Cardiac muscle cell (in vitro differentiated cells and primary cell): ENCODE measurements around the gene KCTD12. TPM values are rescaled to one million over a fixed set of nuclear protein-coding genes. Genes with fewer than 3 reads are reported as not detected.

Source experiments
- DNase-seq, 2 donors: peaks; one replicate each; pipeline versions ENCODE4 v3.0.0 to v3.0.0-alpha.2; 2010 to 2017; ENCODE audit warnings: low read depth in 1 of 2, low spot score in 1 of 2
- H3K27ac ChIP-seq: fragments of 200-600 bp; sonication (generic); 2 replicates; pipeline ENCODE4 v1.5.1; 2016
- H3K27me3 ChIP-seq: fragments of 200-600 bp; sonication (generic); 2 replicates; pipeline ENCODE4 v1.6.0; 2016; ENCODE audit warnings: control low read depth
- H3K36me3 ChIP-seq: fragments of 200-600 bp; sonication (generic); 2 replicates; pipeline ENCODE4 v1.5.1; 2016; ENCODE audit warnings: control low read depth
- H3K4me1 ChIP-seq: fragments of 200-600 bp; sonication (generic); 2 replicates; pipeline ENCODE4 v1.8.1; 2017; ENCODE audit warnings: low read depth, mild to moderate bottlenecking, mixed run types
- H3K4me3 ChIP-seq: fragments of 200-600 bp; sonication (generic); 2 replicates; pipeline ENCODE4 v1.5.1; 2016; ENCODE audit warnings: mild to moderate bottlenecking
- H3K9me3 ChIP-seq: fragments of 200-600 bp; sonication (generic); 2 replicates; pipeline ENCODE4 v1.5.1; 2017; ENCODE audit warnings: low read depth, mild to moderate bottlenecking, control low read depth
- CTCF ChIP-seq: IDR thresholded peaks from 2 replicates; pipeline ENCODE4 v1.5.1; 2012; ENCODE audit warnings: low read depth, mild to moderate bottlenecking, low read length
- polyA plus RNA-seq: library from polyadenylated mRNA; unstranded; fragments of >200 nt; fragmentation: Nextera tagmentation; extraction: Ambion mirVana; gene quantifications from 2 replicates; pipeline ENCODE4 v1.2.1, GENCODE V29; 2016
- total RNA-seq: library from RNA; depleted of rRNA; stranded (reverse); fragments of >200 nt; gene quantifications from 2 replicates; pipeline ENCODE4 v1.2.3, GENCODE V29; 2016

KCTD12 gene
- total and polyA plus RNA-seq, 2 experiments from 2014 or later, result 40.0 to 242 TPM

GRCh38 chr13:76875271-76875815, 10.9 kb downstream of the KCTD12 start:
- Histone ChIP-seq H3K4me3 (no peak overlapping the region), H3K36me3 (no peaks in the 10 kb centered on the region), H3K9me3 (no peaks in the 10 kb centered on the region), H3K27me3 (no peaks in the 10 kb centered on the region), H3K4me1 (no peaks in the 10 kb centered on the region), H3K27ac (no peak overlapping the region)
- no peak for DNase-seq
- no peak for TF ChIP-seq CTCF

- no peaks in the 10 kb centered on the region for H3K9me3 ChIP-seq
- no peak overlapping the region for H3K27ac ChIP-seq
- H3K4me3 ChIP-seq, result no peak overlapping the region
- DNase-seq, result no peak
- no peaks in the 10 kb centered on the region for H3K36me3 ChIP-seq
- no peak for TF ChIP-seq CTCF
- H3K4me1 ChIP-seq, result no peaks in the 10 kb centered on the region
- no peaks in the 10 kb centered on the region for H3K27me3 ChIP-seq
These were observed 11.7 kb downstream of the KCTD12 start for GRCh38 chr13:76874479-76874878.

GRCh38 chr13:76873445-76873844, 12.8 kb downstream of the KCTD12 start:
- no peak overlapping the region for H3K4me3 ChIP-seq
- TF ChIP-seq CTCF, result no peak
- DNase-seq, result no peak
- H3K4me1 ChIP-seq, result peaks cover under 1% of the 10 kb centered on the region
- no peak overlapping the region for H3K27ac ChIP-seq
- no peaks in the 10 kb centered on the region for H3K27me3 ChIP-seq
- no peaks in the 10 kb centered on the region for H3K36me3 ChIP-seq
- no peaks in the 10 kb centered on the region for H3K9me3 ChIP-seq

- Histone ChIP-seq H3K36me3 (no peaks in the 10 kb centered on the region), H3K9me3 (no peaks in the 10 kb centered on the region), H3K27me3 (no peaks in the 10 kb centered on the region), H3K4me1 (peaks cover 6% of the 10 kb centered on the region), H3K4me3 (no peak overlapping the region), H3K27ac (no peak overlapping the region)
- no peak for DNase-seq
- TF ChIP-seq CTCF, result no peak
These were observed 13.5 kb downstream of the KCTD12 start for GRCh38 chr13:76872675-76873074.

- H3K4me1 ChIP-seq, result peaks cover 6% of the 10 kb centered on the region
- H3K27me3 ChIP-seq, result no peaks in the 10 kb centered on the region
- no peak for DNase-seq
- no peak overlapping the region for H3K4me3 ChIP-seq
- no peak overlapping the region for H3K27ac ChIP-seq
- no peaks in the 10 kb centered on the region for H3K9me3 ChIP-seq
- no peaks in the 10 kb centered on the region for H3K36me3 ChIP-seq
- no peak for TF ChIP-seq CTCF
These were observed 14.8 kb downstream of the KCTD12 start for GRCh38 chr13:76871432-76871831.

GRCh38 chr13:76868371-76868770, 17.8 kb downstream of the KCTD12 start:
- Histone ChIP-seq H3K27me3 (no peaks in the 10 kb centered on the region), H3K9me3 (no peaks in the 10 kb centered on the region), H3K4me1 (peaks cover 22% of the 10 kb centered on the region), H3K4me3 (no peak overlapping the region), H3K27ac (no peak overlapping the region), H3K36me3 (no peaks in the 10 kb centered on the region)
- TF ChIP-seq CTCF, result no peak
- DNase-seq, result no peak
